GM10248 (cell line): ENCODE measurements around the gene UCKL1.

Experiments
- CTCF ChIA-PET: fragments of 300-600 bp; sonication (Branson Sonifier 250); formaldehyde crosslinking; extraction: SDS; loops from one replicate; lab custom pipeline; 2021; ENCODE audit warnings: antibody characterized with exemption; lab: Yijun Ruan, JAX
- POLR2A ChIA-PET: fragments of 350-650 bp; sonication (Branson Sonifier 250); formaldehyde crosslinking; extraction: SDS; loops from one replicate; lab custom pipeline; 2020; ENCODE audit warnings: antibody characterized with exemption; lab: Yijun Ruan, JAX
- DNase-seq: peaks from one replicate; pipeline ENCODE4 v3.0.0; 2012; ENCODE audit errors: extremely low spot score
- TF ChIP-seq, protein P1 (sequence below): IDR thresholded peaks from 2 replicates; pipeline ENCODE4 v1.5.1; 2012; ENCODE audit warnings: mild to moderate bottlenecking, low read depth; ENCODE audit errors: extremely low read depth, missing control alignments, control extremely low read depth

UCKL1 gene

DNA sequence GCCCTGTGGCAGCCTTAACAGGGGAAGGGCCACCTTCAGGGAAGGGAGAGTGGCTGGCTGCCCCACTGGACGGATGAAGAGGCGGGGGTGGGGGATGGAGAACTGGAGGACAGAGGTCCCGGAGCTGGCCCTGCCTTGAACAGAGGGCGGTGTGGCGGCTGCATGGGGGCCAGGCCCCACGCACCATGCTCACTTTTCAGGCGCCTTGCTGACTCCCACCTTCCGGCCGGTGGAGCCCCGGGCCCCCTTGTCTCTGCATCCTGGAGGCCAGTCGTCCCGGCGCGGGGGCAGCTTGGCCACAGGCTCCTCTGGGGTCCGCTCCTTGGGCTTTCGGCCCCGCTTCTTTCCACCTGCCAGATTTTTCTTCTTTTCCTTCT, 3.5 kb upstream of the UCKL1 start:
- DNase-seq = no peak
- POLR2A ChIA-PET = no interaction called here
- CTCF ChIA-PET = interaction anchor here (1.3 kb wide), 1 partner anchor 422 kb away, joined by 4 read pairs; no protein-coding TSS in a partner anchor
- TF ChIP-seq, protein P1, sequence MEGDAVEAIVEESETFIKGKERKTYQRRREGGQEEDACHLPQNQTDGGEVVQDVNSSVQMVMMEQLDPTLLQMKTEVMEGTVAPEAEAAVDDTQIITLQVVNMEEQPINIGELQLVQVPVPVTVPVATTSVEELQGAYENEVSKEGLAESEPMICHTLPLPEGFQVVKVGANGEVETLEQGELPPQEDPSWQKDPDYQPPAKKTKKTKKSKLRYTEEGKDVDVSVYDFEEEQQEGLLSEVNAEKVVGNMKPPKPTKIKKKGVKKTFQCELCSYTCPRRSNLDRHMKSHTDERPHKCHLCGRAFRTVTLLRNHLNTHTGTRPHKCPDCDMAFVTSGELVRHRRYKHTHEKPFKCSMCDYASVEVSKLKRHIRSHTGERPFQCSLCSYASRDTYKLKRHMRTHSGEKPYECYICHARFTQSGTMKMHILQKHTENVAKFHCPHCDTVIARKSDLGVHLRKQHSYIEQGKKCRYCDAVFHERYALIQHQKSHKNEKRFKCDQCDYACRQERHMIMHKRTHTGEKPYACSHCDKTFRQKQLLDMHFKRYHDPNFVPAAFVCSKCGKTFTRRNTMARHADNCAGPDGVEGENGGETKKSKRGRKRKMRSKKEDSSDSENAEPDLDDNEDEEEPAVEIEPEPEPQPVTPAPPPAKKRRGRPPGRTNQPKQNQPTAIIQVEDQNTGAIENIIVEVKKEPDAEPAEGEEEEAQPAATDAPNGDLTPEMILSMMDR = no peak

DNA sequence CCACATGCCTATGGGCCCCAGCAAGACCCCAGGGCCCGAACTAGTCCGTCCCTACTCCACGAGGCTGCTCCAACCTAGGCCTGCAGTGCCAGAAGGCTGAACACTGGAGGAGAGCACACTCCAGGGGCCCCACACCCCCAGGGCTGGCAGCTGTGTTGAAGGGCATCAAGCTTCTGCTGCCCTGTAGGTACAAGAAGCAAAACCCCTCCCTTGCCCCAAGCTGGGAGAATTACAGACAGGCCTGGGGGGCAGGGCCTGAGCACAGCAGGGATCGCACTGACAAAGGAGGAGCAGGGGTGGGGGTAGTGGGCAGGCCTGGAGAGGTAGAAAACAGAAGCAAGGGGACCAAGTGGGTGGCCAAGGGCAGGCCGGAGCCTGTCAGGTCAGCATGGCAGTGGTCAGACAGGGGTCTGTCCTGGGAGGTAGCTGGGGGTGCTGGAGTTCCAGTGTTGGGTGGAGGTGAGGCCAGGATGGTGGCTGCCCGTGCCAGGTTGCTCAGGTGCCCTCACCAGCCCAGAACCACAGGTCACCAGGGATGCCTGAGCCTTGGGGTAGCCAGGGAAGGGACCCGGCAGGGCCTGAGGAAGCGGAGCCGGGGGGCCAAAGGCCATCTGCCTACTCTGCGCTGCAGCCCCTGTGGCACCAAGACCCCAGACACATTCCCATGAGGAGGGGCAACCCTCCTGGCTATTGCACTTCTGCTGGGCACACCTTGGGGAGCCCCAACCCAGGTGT, 2.9 kb upstream of the UCKL1 start:
- ChIA-PET CTCF (interaction anchor here (1.2 to 1.3 kb wide), 2 partner anchors 21 to 422 kb away, joined by 4 to 5 read pairs; partner anchors contain the start of gene SAMD10), POLR2A (no interaction called here)
- TF ChIP-seq, protein P1 = no peak
- no peak for DNase-seq

DNA sequence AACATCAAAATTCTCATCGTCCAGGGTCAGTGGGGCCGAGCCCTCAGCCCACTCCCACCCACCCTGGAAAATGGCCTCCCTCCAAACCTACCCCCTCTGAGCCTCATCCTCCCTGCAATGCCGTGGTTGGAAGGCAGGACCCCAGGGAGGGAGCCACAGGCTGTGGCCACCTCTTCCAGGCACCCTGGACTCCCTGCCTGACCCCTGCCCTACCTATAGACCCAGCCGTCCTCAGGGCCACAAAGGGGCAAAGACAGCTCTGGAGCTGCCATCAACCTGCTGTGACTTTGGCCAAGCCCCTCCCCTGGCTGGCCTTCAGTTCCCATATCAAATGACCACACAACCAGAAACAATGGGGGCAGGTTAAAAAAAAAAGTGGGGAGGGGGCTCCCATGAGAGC, 2.3 kb upstream of the UCKL1 start:
- ChIA-PET CTCF (interaction anchor here (1.2 to 2.0 kb wide), 3 partner anchors 8 to 421 kb away, joined by 4 to 5 read pairs (median 4); partner anchors contain the start of gene SAMD10), POLR2A (no interaction called here)
- no peak for DNase-seq
- TF ChIP-seq, protein P1 = no peak

DNA sequence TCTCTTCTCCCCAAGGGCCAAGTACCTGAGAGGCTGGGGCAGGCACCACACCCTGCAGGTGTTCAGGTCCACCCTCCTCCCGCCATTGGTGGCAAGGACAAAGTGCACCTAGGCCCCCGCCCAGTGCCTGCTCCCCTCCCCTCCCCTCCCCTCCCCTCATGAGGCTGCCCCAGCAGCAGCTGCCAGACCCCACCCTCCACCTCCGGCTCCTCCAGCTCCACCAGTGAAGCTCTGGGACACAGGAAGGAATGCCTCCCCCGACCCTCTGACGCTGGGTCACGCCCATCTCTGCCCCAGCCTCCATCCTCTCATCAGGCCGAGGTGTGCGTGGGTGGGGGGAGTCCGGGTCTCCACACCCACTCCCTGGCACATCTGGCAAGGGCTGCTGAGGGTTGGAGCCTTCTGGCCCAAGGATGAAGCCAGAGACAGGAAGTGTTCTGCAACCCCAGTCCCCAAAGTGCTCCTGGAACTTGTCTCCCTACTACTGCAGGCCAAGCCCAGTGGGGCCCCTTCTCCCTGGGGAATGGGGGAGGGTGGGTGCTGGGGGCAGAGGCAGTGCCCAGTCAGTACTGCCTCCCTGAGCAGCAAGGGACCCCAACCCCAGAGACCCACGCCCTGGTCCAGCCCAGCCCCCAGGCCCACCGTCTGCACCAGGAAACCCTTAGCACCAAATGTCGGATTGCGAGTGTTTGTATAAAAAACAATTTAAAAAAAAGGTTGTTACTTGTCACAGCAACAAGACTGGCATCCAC, 1.6 kb upstream of the UCKL1 start:
- POLR2A ChIA-PET = no interaction called here
- TF ChIP-seq, protein P1 = no peak
- CTCF ChIA-PET = interaction anchor here (1.0 to 2.0 kb wide), 3 partner anchors 9 to 420 kb away, joined by 3 to 5 read pairs (median 4); no protein-coding TSS in a partner anchor
- no peak for DNase-seq

DNA sequence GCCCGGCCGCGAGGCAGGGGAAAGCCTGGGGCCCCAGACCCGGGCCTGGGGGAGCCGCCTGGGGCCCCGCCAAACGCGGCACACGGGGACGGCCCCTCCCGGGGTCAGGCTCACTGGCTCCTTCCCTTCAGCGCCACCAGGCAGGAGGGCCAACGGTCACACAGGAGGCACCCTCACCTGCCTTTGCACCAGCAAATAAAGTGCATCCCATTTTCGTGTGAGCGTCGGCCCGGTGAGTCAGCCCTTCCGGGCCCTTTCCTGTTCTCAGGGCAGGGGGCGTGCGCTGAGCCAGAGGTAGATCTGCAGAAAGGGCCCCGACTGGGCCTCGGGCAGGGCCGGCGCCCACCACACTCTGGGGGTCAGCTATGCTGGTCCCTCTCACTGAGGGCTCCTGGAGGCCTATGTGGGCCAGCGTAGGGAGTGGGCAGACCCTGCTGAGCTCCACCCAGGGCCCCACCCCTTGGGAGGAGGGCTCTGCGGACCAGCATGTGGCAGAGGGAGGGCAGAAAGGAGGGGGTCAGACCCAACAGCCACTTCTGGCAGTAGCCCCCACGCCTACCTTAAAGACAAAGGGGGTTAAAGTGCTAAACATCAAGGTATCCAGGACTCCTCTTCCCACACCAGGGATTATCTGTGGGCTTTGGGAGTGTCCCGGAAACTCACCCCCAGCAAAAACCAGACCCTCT, 931 bp upstream of the UCKL1 start:
- peak; percentile 71 for DNase-seq
- POLR2A ChIA-PET = no interaction called here
- TF ChIP-seq, protein P1 = no peak
- CTCF ChIA-PET = interaction anchor here (1.0 to 2.0 kb wide), 4 partner anchors 9 to 419 kb away, joined by 3 to 9 read pairs (median 4); partner anchors contain the start of gene PRPF6

DNA sequence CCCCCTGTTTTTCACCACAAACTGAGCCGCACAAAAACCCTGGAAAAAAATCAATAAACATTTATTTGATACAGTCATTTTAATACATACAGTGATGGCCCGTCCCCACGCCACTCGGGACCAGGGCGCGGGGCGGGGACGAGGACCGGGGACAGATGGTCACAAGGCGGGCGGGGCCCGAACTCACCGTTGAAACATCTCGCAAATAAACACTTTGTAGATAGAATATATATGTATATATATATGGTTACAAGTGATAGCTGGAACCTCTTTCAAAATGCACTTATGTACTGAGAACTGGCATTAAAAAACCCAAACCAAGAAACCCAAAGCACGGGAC, 418 bp upstream of the UCKL1 start:
- no peak for DNase-seq
- ChIA-PET POLR2A (no interaction called here), CTCF (interaction anchor here (0.6 to 2.0 kb wide), 5 partner anchors 10 to 419 kb away, joined by 3 to 9 read pairs (median 4); partner anchors contain the start of gene PRPF6)
- TF ChIP-seq, protein P1 = no peak
